Heart left ventricle (tissue), 13 donors: ENCODE data around the gene ETV6.

Source experiments
- POLR2A ChIP-seq, 2 donors: fragments of 450-650 bp; IDR thresholded peaks; one replicate each; pipeline ENCODE4 v1.6.1; 2017; ENCODE audit warnings: antibody characterized with exemption in 2 of 2, mild to moderate bottlenecking in 2 of 2, moderate library complexity in 2 of 2
- TF ChIP-seq, protein P1 (sequence below), 12 donors: fragments of 200-600 bp; sonication (generic) in 4 of 12; IDR thresholded peaks; one replicate each; pipeline versions ENCODE4 v1.5.0 to v1.8.0; 2018 to 2022; ENCODE audit warnings: antibody characterized with exemption in 12 of 12, mild to moderate bottlenecking in 5 of 12
- donor health status: ischemic (EF 13 %, LVEDD 7.1; RV severe dilation, severe dysfunction).
- donor health status: DM: no; HTN: yes; CAD: no.
- donor health status: DM: no; HTN: no; CAD: no.
- donor health status: ischemic (EF 25% LVEDD 6.9; RV normal size, moderate dysfunction).
- donor health status: ischemic (EF 25% LVEDD 5.7; RV mildly dilated, moderate dysfunction).
- donor health status: ischemic (EF 35%, LVEDD 5.7; RV mildly dilated, moderate dysfunction).
- donor health status: nonischemic (EF 11% LVEDD 7.7; RV severe dilation, severe dysfunction).
- donor health status: DM: yes; HTN: yes; CAD: no.
- donor health status: PGD.
- donor health status: ischemic (EF 29% LVEDD 5.4; RV normal size, mild dysfunction).
- donor health status: nonischemic (EF 23%, LVEDD 6.1; RV moderate dilation, normal function).

- TF ChIP-seq, protein P1, sequence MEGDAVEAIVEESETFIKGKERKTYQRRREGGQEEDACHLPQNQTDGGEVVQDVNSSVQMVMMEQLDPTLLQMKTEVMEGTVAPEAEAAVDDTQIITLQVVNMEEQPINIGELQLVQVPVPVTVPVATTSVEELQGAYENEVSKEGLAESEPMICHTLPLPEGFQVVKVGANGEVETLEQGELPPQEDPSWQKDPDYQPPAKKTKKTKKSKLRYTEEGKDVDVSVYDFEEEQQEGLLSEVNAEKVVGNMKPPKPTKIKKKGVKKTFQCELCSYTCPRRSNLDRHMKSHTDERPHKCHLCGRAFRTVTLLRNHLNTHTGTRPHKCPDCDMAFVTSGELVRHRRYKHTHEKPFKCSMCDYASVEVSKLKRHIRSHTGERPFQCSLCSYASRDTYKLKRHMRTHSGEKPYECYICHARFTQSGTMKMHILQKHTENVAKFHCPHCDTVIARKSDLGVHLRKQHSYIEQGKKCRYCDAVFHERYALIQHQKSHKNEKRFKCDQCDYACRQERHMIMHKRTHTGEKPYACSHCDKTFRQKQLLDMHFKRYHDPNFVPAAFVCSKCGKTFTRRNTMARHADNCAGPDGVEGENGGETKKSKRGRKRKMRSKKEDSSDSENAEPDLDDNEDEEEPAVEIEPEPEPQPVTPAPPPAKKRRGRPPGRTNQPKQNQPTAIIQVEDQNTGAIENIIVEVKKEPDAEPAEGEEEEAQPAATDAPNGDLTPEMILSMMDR (IDR thresholded peaks at IDR 0.05): peak in 5 of 12 donors; percentile 9 to 29 (median 19)
- TF ChIP-seq POLR2A (IDR thresholded peaks at IDR 0.05): no peak
These were observed 1.1 kb downstream of the ETV6 start for GRCh38 chr12:11650286-11651281.
